Gastrocnemius medialis (tissue), 4 donors: ENCODE data around the gene LRIG1. TPM values are rescaled to one million over a fixed set of nuclear protein-coding genes. Genes with fewer than 3 reads are reported as not detected.

Experiments used
- ATAC-seq, 2 donors: fragments of 150-250 bp; one replicate each; pipeline ENCODE4 v1.9.1; 2016
- DNase-seq, 2 donors: peaks; one replicate each; pipeline ENCODE4 v3.0.0-alpha.2; 2019
- H3K27ac ChIP-seq, 4 donors: fragments of 200-600 bp; sonication (generic); 1 replicate in 1 of 4; 2 replicates in 3 of 4; pipeline ENCODE4 v1.5.1; 2016 to 2018; ENCODE audit warnings: mild to moderate bottlenecking in 2 of 4, moderate library complexity in 1 of 4
- H3K27me3 ChIP-seq, 3 donors: fragments of 200-600 bp; sonication (generic) in 2 of 3; 1 replicate in 1 of 3; 2 replicates in 2 of 3; pipeline versions ENCODE4 v1.5.1 to v1.6.0; 2016 to 2019; ENCODE audit warnings: mild to moderate bottlenecking in 1 of 3, moderate library complexity in 1 of 3
- H3K36me3 ChIP-seq, 2 donors: fragments of 200-600 bp; sonication (generic) in 1 of 2; one replicate each; pipeline ENCODE4 v1.5.1; 2017 to 2018
- H3K4me1 ChIP-seq, 2 donors: fragments of 200-600 bp; sonication (generic) in 1 of 2; one replicate each; pipeline ENCODE4 v1.5.1; 2016 to 2017; ENCODE audit warnings: mild to moderate bottlenecking in 2 of 2
- H3K4me3 ChIP-seq, 4 donors: fragments of 200-600 bp; sonication (generic) in 3 of 4; 1 replicate in 1 of 4; 2 replicates in 3 of 4; pipeline ENCODE4 v1.5.1; 2016 to 2019; ENCODE audit warnings: mild to moderate bottlenecking in 2 of 4
- H3K9me3 ChIP-seq, 3 donors: fragments of 200-600 bp; sonication (generic) in 2 of 3; 1 replicate in 1 of 3; 2 replicates in 2 of 3; pipeline ENCODE4 v1.5.1; 2016 to 2019
- CTCF ChIP-seq, 5 experiments: fragments of 450-650 bp in 3 of 5; fragments of 200-600 bp in 2 of 5; sonication (generic) in 2 of 5; IDR thresholded peaks in 4 of 5; conservative IDR thresholded peaks in 1 of 5; 1 replicate in 4 of 5; 2 replicates in 1 of 5; pipeline ENCODE4 v1.5.1; 2016 to 2019; ENCODE audit warnings: antibody characterized with exemption in 5 of 5, mild to moderate bottlenecking in 3 of 5, moderate library complexity in 3 of 5
- POLR2A ChIP-seq, 2 donors: fragments of 450-650 bp; IDR thresholded peaks; one replicate each; pipeline ENCODE4 v1.6.1; 2017; ENCODE audit warnings: antibody characterized with exemption in 2 of 2, mild to moderate bottlenecking in 2 of 2, moderate library complexity in 2 of 2
- in situ Hi-C, 4 donors: fragments of 200-750 bp; cut with MboI; loops; one replicate each; pipeline versions ENCODE4 v1.15.0 to v1.8.0; 2017; ENCODE audit warnings: low sequenced_read_pairs in 4 of 4
- intact Hi-C: fragments of 100-400 bp; cut with DNase I; formaldehyde crosslinking; loops from one replicate; pipeline ENCODE4 v1.15.1; 2023; ENCODE audit warnings: low total_unique reads
- total RNA-seq, 4 donors: library from RNA; depleted of rRNA; stranded (reverse); fragments of >200 nt; gene quantifications; one replicate each; pipeline versions ENCODE4 v1.1.0 to v1.2.3, GENCODE V29; 2016

The LRIG1 gene
- total RNA-seq, 4 donors from 2014 or later = 45.3 to 103 (median 58.6) TPM

- ATAC-seq (no peak), DNase-seq (no peak)
- H3K36me3 ChIP-seq = no peaks in the 10 kb centered on the region
- in situ Hi-C loops (no loop called here), intact Hi-C loops (loop anchor here (2.0 kb wide), 1 partner anchor 25 kb away; no protein-coding TSS in a partner anchor)
- H3K9me3 ChIP-seq = no peaks in the 10 kb centered on the region
- no peak overlapping the region for H3K4me3 ChIP-seq
- TF ChIP-seq POLR2A (IDR thresholded peaks at IDR 0.05) = no peak
- no peak for TF ChIP-seq CTCF (IDR thresholded peaks at IDR 0.05 in 4 of 5, conservative IDR thresholded peaks at IDR 0.05 in 1 of 5)
- H3K27me3 ChIP-seq = no peaks in the 10 kb centered on the region
- peaks cover 87 to 94% of the 10 kb centered on the region in 2 donors for H3K4me1 ChIP-seq
- H3K27ac ChIP-seq = peak overlapping the region; percentile 92 to 96 (median 94)
Measured at GRCh38 chr3:66482018-66482404, 18.8 kb downstream of the LRIG1 start.

- peaks cover 87 to 94% of the 10 kb centered on the region in 2 donors for H3K4me1 ChIP-seq
- TF ChIP-seq POLR2A (IDR thresholded peaks at IDR 0.05) (no peak), CTCF (IDR thresholded peaks at IDR 0.05 in 4 of 5, conservative IDR thresholded peaks at IDR 0.05 in 1 of 5) (no peak)
Measured at GRCh38 chr3:66481071-66482017, 19.5 kb downstream of the LRIG1 start.

DNA sequence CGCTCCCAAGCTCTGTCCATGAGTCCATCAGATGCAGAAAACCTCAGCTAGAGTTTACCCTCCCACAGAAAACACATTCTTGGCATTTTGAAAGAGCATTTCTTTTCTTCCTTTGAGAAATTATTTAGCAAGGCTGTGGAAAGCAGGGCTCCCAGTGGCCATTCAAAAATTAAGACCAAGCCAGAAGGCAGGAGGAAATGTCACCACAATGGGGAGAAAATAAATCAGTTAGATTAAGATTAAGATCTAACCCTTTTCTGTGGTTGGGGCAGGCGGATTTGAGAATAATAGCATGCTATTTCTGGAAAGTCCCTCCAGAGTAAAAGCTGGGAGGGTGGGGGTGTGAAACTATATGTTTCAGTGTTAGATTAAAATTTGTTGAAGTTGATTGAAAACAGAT is 20.2 kb downstream of the LRIG1 start:
- in situ Hi-C loops = no loop called here
- no peak for ATAC-seq
- H3K4me1 ChIP-seq = peaks cover 87 to 94% of the 10 kb centered on the region in 2 donors

More at GRCh38 chr3:66481071-66482017, 19.5 kb downstream of the LRIG1 start:
- intact Hi-C loops (loop anchor here (2.0 kb wide), 1 partner anchor 25 kb away; no protein-coding TSS in a partner anchor), in situ Hi-C loops (no loop called here)
- no peaks in the 10 kb centered on the region for H3K9me3 ChIP-seq
- no peak for ATAC-seq
- H3K36me3 ChIP-seq = no peaks in the 10 kb centered on the region
- H3K4me3 ChIP-seq = no peak overlapping the region
- H3K27me3 ChIP-seq = no peaks in the 10 kb centered on the region
- no peak for DNase-seq
- peak overlapping the region; percentile 92 to 96 (median 94) for H3K27ac ChIP-seq

GRCh38 chr3:66479532-66479947 is 21.3 kb downstream of the LRIG1 start:
- intact Hi-C loops = no loop called here
- Histone ChIP-seq H3K4me3 (no peak overlapping the region), H3K27me3 (no peaks in the 10 kb centered on the region), H3K9me3 (no peaks in the 10 kb centered on the region), H3K4me1 (peaks cover 84 to 85% of the 10 kb centered on the region in 2 donors), H3K36me3 (no peaks in the 10 kb centered on the region), H3K27ac (no peak overlapping the region)
- ATAC-seq (no peak), DNase-seq (no peak)
- TF ChIP-seq CTCF (IDR thresholded peaks at IDR 0.05 in 4 of 5, conservative IDR thresholded peaks at IDR 0.05 in 1 of 5) (no peak), POLR2A (IDR thresholded peaks at IDR 0.05) (no peak)
- in situ Hi-C loops = no loop called here

More for the DNA sequence above, 20.2 kb downstream of the LRIG1 start:
- Histone ChIP-seq H3K27me3 (no peaks in the 10 kb centered on the region), H3K9me3 (no peaks in the 10 kb centered on the region), H3K27ac (peak overlapping the region; percentile 92 to 96 (median 94)), H3K4me3 (no peak overlapping the region), H3K36me3 (no peaks in the 10 kb centered on the region)
- no peak for DNase-seq
- TF ChIP-seq CTCF (IDR thresholded peaks at IDR 0.05 in 4 of 5, conservative IDR thresholded peaks at IDR 0.05 in 1 of 5) = no peak
- no peak for TF ChIP-seq POLR2A (IDR thresholded peaks at IDR 0.05)
- intact Hi-C loops = no loop called here
